HepG2 (cell line): Measurements from ENCODE around the gene CHD9NB. TPM values are rescaled to one million over a fixed set of nuclear protein-coding genes. Genes with fewer than 3 reads are reported as not detected.
"Not testable (repeated sequence)": the region's sequence is repeated elsewhere in the genome, so short reads cannot be mapped to it uniquely, and the experiment has no call there.

Experiments used
- ATAC-seq: fragments of 200-7000 bp; cut with Tn5 transposase; 3 replicates; pipeline ENCODE4 v1.9.1; 2020; ENCODE audit warnings: mild to moderate bottlenecking, moderate library complexity
- BruUV-seq: library from RNA; stranded (reverse); fragments of 400-500 nt; replicated peaks from 2 replicates; lab custom pipeline; 2021; lab: Mats Ljungman, UMichigan
- CTCF ChIA-PET: fragments of 300-600 bp; formaldehyde crosslinking; extraction: SDS; loops from one replicate; lab custom pipeline; 2021; ENCODE audit warnings: low total read pairs, inconsistent platforms, low intra/inter-chr PET ratio; lab: Yijun Ruan, JAX
- POLR2A ChIA-PET: fragments of 350-600 bp; sonication (Branson Sonifier 250); formaldehyde crosslinking; loops from one replicate; lab custom pipeline; 2020; ENCODE audit warnings: antibody characterized with exemption, inconsistent platforms; lab: Yijun Ruan, JAX
- DNase-seq: peaks from one replicate; pipeline ENCODE4 v3.0.0-alpha.2; 2015; ENCODE audit warnings: low spot score
- FAIRE-seq: peaks from 3 replicates; lab custom pipeline; 2011; peaks lifted over from hg19 to GRCh38; lab: Jason Lieb, UNC
- H2AFZ ChIP-seq: one replicate; pipeline ENCODE4 v1.6.1; 2011; ENCODE audit warnings: low read length, inconsistent platforms
- H3K27ac ChIP-seq: fragments of 300-600 bp; 3 replicates; pipeline ENCODE4 v1.8.0; 2011; ENCODE audit warnings: mixed run types, mild to moderate bottlenecking, mixed read lengths, low read length, inconsistent platforms; ENCODE audit not compliant: insufficient read depth; ENCODE audit errors: extremely low read length
- H3K27me3 ChIP-seq, 2 experiments: fragments of 200-600 bp in 1 of 2; 2 replicates in 1 of 2; 3 replicates in 1 of 2; pipeline versions ENCODE4 v1.6.0 to v1.8.0; 2011; ENCODE audit warnings: low read length in 2 of 2, mild to moderate bottlenecking in 2 of 2, moderate library complexity in 2 of 2, inconsistent platforms in 1 of 2; ENCODE audit not compliant: insufficient read depth in 2 of 2, control insufficient read depth in 1 of 2
- H3K36me3 ChIP-seq, 2 experiments: fragments of 200-600 bp in 1 of 2; replicated peaks in 1 of 2; 2 replicates in 1 of 2; 3 replicates in 1 of 2; pipeline versions ENCODE4 v1.5.1 to v1.8.0; 2011; ENCODE audit warnings: low read length in 2 of 2, inconsistent platforms in 1 of 2; ENCODE audit not compliant: insufficient read depth in 2 of 2, control insufficient read depth in 1 of 2
- H3K4me1 ChIP-seq: 2 replicates; pipeline ENCODE4 v1.5.1; 2012; ENCODE audit warnings: low read length, inconsistent platforms; ENCODE audit not compliant: insufficient read depth
- H3K4me2 ChIP-seq: 2 replicates; pipeline ENCODE4 v1.6.0; 2011; ENCODE audit warnings: low read depth, low read length, inconsistent platforms
- H3K4me3 ChIP-seq, 3 experiments: fragments of 200-600 bp in 1 of 3; sonication (generic), shearing (Covaris generic) in 1 of 3; replicated peaks in 1 of 3; 2 replicates each; pipeline ENCODE4 v1.5.1; 2011 to 2016; ENCODE audit warnings: low read length in 3 of 3, inconsistent platforms in 2 of 3, low read depth in 2 of 3, mild to moderate bottlenecking in 2 of 3, control low read depth in 1 of 3, mixed read lengths in 1 of 3; ENCODE audit not compliant: insufficient read depth in 1 of 3
- H3K79me2 ChIP-seq: one replicate; pipeline ENCODE4 v1.6.1; 2011; ENCODE audit warnings: low read length, inconsistent platforms; ENCODE audit not compliant: insufficient read depth
- H3K9ac ChIP-seq: 2 replicates; pipeline ENCODE4 v1.6.0; 2011; ENCODE audit warnings: mild to moderate bottlenecking, low read depth, low read length, inconsistent platforms; ENCODE audit not compliant: insufficient read depth
- H3K9me3 ChIP-seq: 2 replicates; pipeline ENCODE4 v1.5.1; 2012; ENCODE audit warnings: mild to moderate bottlenecking, low read length
- H4K20me1 ChIP-seq: 2 replicates; pipeline ENCODE4 v1.6.0; 2011; ENCODE audit warnings: inconsistent platforms, mild to moderate bottlenecking, low read length, moderate library complexity; ENCODE audit not compliant: insufficient read depth
- ATF7 ChIP-seq, 2 experiments: fragments of 450-650 bp in 1 of 2; sonication (generic) in 1 of 2; formaldehyde crosslinking in 1 of 2; IDR thresholded peaks; 2 replicates each; pipeline versions ENCODE4 v1.4.0 to v1.6.1; 2016 to 2020; ENCODE audit warnings: antibody characterized with exemption in 1 of 2, mild to moderate bottlenecking in 1 of 2, missing genetic modification reagents in 1 of 2
- FOXA1 ChIP-seq, 2 experiments: fragments of 450-650 bp in 1 of 2; sonication (generic) in 1 of 2; formaldehyde crosslinking in 1 of 2; IDR thresholded peaks; 2 replicates each; pipeline versions ENCODE4 v1.4.0 to v1.6.1; 2016 to 2020; ENCODE audit warnings: missing genetic modification reagents in 1 of 2
- FOXK2 ChIP-seq: fragments of 450-650 bp; IDR thresholded peaks from 2 replicates; pipeline ENCODE4 v1.6.1; 2016
- FOXP1 ChIP-seq, 2 experiments: fragments of 450-650 bp in 1 of 2; IDR thresholded peaks; 2 replicates each; pipeline ENCODE4 v1.6.1; 2017 to 2018; ENCODE audit warnings: antibody characterized with exemption in 1 of 2
- GLI4 ChIP-seq: sonication (generic); formaldehyde crosslinking; IDR thresholded peaks from 2 replicates; pipeline ENCODE4 v1.5.1; 2020; ENCODE audit warnings: missing genetic modification reagents, mild to moderate bottlenecking, moderate library complexity, borderline replicate concordance
- NBN ChIP-seq: fragments of 450-650 bp; conservative IDR thresholded peaks from 2 replicates; pipeline ENCODE4 v1.6.1; 2017
- SUZ12 ChIP-seq: fragments of 150-350 bp; IDR thresholded peaks from 2 replicates; pipeline ENCODE4 v1.6.1; 2014; ENCODE audit warnings: low read depth, low read length
- ZFY ChIP-seq: sonication (generic); formaldehyde crosslinking; IDR thresholded peaks from 2 replicates; pipeline ENCODE4 v1.4.0; 2020; ENCODE audit warnings: missing genetic modification reagents
- ZNF766 ChIP-seq: sonication (generic); formaldehyde crosslinking; IDR thresholded peaks from 2 replicates; pipeline ENCODE4 v1.5.0; 2020; ENCODE audit warnings: missing genetic modification reagents, borderline replicate concordance
- WGBS: methylation state at CpG from one replicate; pipeline ENCODE4 v1.1.6; 2017; ENCODE audit warnings: low lambda C conversion rate; 5-methylcytosine and 5-hydroxymethylcytosine counted together
- in situ Hi-C: cut with HindIII; loops from 2 replicates; pipeline ENCODE4 v1.10.0; 2017; ENCODE audit warnings: low pct_unique_long_range_greater_than_20kb; ENCODE audit not compliant: extremely low pct_ligation_motif_present
- intact Hi-C: fragments of 100-400 bp; cut with micrococcal nuclease; formaldehyde crosslinking; loops from one replicate; pipeline ENCODE4 v1.10.0; 2022; ENCODE audit not compliant: unreplicated experiment
- polyA plus RNA-seq, 8 experiments: library from polyadenylated mRNA; depleted of rRNA in 3 of 8; stranded (reverse) in 7 of 8; unstranded in 1 of 8; fragments of >200 nt; fragmentation: Illumina TruSeq in 4 of 8; extraction: Trizol in 4 of 8; gene quantifications; 2 replicates each; pipeline versions ENCODE4 v1.2.1 to v1.2.3, GENCODE V29; 2011 to 2016; ENCODE audit warnings: low read depth in 4 of 8, missing spikeins in 1 of 8, mixed read lengths in 1 of 8; ENCODE audit not compliant: insufficient read depth in 1 of 8
- total RNA-seq, 5 experiments: library from RNA; depleted of rRNA; stranded (reverse); fragments of >200 nt; fragmentation: Illumina TruSeq; extraction: Trizol; gene quantifications; 2 replicates each; pipeline ENCODE4 v1.2.3, GENCODE V29; 2016; ENCODE audit warnings: low read depth in 1 of 5
- TF ChIP-seq, protein P1 (sequence below), 2 experiments: fragments of 450-650 bp in 1 of 2; sonication (generic) in 1 of 2; formaldehyde crosslinking in 1 of 2; IDR thresholded peaks; 2 replicates each; pipeline versions ENCODE4 v1.6.1 to v1.8.0; 2016 to 2022; ENCODE audit warnings: antibody characterized with exemption in 1 of 2, mild to moderate bottlenecking in 1 of 2, missing genetic modification reagents in 1 of 2

Gene CHD9NB
- total and polyA plus RNA-seq, 2 of the 13 experiments (the other 11 are each of a cell fraction or from before 2014, with no cell fraction given): 0.17 to 0.18 TPM

DNA sequence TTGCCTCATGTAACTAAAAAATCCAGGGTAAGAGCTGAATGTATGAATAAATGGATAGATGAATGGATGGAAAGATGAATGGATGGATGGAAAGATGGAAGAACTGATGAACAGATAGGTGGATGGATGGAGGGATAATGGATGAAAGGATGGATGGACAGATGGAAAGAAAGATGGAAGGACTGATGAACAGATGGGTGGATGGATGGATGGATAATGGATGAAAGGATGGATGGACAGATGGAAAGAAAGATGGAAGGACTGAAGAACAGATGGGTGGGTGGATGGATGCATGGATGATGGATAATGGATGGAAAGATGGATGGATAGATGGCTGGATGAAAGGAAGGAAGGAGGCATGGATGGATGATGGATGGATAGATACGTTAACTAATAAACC is 11.9 kb downstream of the CHD9NB start (continued):
- TF ChIP-seq ATF7 (IDR thresholded peaks at IDR 0.05) (0 out of 2 replicates have a peak, but pooled peaks have one; percentile 1), ATF7 (CRISPR knock-in tag; IDR thresholded peaks at IDR 0.05) (no peak), ZNF766 (CRISPR knock-in tag) (no peak), FOXK2 (peak; percentile 34; the same call in 1 of the 2 replicates), FOXP1 (IDR thresholded peaks at IDR 0.05) (peak; percentile 47; the same call in 1 of the 2 replicates), FOXP1 (CRISPR knock-in tag; IDR thresholded peaks at IDR 0.05) (no peak), NBN (0 out of 2 replicates have a peak, but pooled peaks have one; percentile 32), SUZ12 (no peak), FOXA1 (IDR thresholded peaks at IDR 0.05) (0 out of 2 replicates have a peak, but pooled peaks have one; percentile 33), FOXA1 (CRISPR knock-in tag; IDR thresholded peaks at IDR 0.05) (no peak), ZFY (no peak), GLI4 (CRISPR knock-in tag) (no peak)
- TF ChIP-seq, protein P1, sequence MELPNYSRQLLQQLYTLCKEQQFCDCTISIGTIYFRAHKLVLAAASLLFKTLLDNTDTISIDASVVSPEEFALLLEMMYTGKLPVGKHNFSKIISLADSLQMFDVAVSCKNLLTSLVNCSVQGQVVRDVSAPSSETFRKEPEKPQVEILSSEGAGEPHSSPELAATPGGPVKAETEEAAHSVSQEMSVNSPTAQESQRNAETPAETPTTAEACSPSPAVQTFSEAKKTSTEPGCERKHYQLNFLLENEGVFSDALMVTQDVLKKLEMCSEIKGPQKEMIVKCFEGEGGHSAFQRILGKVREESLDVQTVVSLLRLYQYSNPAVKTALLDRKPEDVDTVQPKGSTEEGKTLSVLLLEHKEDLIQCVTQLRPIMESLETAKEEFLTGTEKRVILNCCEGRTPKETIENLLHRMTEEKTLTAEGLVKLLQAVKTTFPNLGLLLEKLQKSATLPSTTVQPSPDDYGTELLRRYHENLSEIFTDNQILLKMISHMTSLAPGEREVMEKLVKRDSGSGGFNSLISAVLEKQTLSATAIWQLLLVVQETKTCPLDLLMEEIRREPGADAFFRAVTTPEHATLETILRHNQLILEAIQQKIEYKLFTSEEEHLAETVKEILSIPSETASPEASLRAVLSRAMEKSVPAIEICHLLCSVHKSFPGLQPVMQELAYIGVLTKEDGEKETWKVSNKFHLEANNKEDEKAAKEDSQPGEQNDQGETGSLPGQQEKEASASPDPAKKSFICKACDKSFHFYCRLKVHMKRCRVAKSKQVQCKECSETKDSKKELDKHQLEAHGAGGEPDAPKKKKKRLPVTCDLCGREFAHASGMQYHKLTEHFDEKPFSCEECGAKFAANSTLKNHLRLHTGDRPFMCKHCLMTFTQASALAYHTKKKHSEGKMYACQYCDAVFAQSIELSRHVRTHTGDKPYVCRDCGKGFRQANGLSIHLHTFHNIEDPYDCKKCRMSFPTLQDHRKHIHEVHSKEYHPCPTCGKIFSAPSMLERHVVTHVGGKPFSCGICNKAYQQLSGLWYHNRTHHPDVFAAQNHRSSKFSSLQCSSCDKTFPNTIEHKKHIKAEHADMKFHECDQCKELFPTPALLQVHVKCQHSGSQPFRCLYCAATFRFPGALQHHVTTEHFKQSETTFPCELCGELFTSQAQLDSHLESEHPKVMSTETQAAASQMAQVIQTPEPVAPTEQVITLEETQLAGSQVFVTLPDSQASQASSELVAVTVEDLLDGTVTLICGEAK (IDR thresholded peaks at IDR 0.05): 0 out of 2 replicates have a peak, but pooled peaks have one; percentile 11
- TF ChIP-seq, protein P1 (CRISPR knock-in tag; IDR thresholded peaks at IDR 0.05): no peak

DNA sequence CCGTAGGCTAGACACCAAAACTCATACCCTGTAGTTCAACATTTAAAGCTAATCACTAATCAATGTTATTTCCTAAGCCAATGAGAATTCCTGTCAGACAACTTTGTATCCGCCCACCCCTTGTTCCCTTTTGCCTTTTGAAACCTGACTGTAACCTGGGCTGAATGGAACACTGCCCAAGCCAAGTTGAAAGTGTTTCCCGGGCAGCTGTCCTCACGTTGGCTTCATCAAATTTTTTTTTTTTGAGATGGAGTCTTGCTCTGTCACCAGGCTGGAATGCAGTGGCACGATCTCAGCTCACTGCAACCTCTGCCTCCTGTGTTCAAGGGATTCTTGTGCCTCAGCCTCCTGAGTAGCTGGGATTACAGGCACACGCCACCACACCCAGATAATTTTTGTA is 16.0 kb downstream of the CHD9NB start:
- H3K4me2 ChIP-seq, POLR2A ChIA-PET, ATAC-seq, H3K9ac ChIP-seq, CTCF ChIA-PET, H3K79me2 ChIP-seq, H3K9me3 ChIP-seq, BruUV-seq, in situ Hi-C loops, H2AFZ ChIP-seq, H3K36me3 ChIP-seq, H3K27me3 ChIP-seq, FAIRE-seq, H3K27ac ChIP-seq, DNase-seq, H4K20me1 ChIP-seq, H3K4me3 ChIP-seq, intact Hi-C loops: not testable (repeated sequence)
- peaks cover 23% of the 10 kb centered on the region for H3K4me1 ChIP-seq
- WGBS: 59% methylated on average over 6 of the region's 6 CpGs
